ENCODE measurements around the gene LHPP.
A peak's percentile ranks its signal among the peaks of the same experiment; 100 is the strongest.

The LHPP gene

DNA sequence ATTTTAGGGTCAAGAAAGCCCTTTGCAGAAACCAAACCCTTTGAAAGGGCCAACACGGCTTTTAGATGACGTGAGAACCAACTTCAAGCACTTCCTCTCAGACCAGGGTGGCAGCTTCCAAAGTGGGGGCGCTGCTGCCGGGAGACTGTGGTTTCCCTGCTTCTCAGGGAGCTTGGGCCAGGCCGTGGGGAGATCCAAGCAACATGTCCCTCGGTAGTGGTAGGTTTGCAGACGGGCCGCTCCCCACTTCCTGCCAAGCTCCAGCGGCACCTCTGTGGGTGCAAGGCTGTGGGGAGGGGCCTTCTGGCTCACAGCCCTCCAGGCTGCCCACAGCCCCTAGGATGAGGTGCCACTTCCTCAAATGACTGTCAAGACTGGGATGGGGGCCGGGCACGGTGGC lies 150.1 kb downstream of the LHPP start:
- DNase-seq = peak in 1 of 2 donors; percentile 21

DNA sequence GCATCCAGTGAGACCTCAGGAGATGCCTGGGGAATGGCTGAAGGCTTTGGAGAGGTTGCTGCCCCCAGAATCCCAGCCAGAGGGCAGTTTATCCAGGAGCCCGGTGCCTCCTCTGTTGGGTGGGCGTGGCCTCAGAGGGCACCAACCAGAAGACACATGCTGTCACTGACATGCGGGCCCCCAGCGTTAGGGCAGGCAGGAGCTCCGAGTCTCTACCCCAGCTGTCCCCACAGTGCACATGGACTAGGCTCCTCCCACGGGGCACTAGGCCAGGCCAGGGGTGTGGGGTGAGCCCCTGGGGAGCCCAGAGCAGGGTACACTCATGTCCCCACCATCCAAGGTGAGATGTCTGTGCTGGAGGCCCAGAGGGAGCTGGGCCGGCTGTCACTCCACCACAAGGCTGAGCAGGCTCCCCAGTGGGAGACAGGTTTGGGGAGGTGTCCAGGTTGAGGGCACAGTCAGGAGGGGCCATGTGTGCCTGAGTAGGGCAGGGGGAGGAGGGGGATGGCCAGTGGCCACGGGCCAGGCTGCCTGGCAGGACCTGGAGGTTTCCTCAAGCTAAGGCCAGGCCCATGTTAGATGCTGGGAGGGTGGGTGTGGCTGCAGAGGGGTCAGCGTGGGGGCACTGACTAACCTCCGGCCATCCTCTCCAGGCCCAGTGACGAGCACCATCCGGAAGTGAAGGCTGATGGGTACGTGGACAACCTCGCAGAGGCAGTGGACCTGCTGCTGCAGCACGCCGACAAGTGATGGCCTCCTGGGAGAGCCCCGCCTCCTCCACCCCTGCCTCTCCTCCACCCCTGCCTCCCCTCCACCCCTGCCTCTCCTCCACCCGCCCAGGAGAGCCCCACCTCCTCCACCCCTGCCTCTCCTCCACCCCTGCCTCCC lies 151.2 kb downstream of the LHPP start:
- no peak for DNase-seq

DNA sequence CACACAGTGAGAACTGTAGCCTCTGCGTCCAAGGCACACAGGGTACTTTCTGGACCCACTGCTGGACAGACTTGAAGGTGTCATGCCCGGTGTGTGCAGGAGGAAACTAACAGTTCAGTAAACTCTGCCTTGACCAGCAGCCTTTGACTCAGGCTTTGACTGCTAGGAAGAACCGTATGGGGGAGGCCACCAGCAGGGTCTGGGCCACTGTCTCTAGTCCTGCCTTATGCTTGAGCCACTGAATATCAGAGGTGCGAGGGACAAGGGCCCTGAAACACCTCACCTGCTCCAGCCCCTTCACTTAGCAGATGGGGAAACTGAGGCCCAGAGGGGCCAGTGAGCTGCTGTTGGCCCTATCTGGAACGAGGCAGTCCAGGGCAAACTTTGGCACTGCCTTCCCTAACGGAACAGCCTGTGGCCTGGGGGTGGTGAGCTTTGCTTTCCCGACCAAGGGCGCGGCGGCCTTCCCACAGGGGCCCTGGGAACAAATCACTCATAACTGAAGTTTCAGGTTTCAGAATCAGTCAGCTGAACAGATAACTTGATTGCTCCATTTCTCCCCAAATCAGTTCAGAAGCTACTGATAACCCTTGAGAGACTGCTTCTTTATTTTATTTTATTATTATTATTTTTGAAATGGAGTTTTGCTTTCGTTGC lies 152.5 kb downstream of the LHPP start:
- DNase-seq = peak; percentile 49 to 64

DNA sequence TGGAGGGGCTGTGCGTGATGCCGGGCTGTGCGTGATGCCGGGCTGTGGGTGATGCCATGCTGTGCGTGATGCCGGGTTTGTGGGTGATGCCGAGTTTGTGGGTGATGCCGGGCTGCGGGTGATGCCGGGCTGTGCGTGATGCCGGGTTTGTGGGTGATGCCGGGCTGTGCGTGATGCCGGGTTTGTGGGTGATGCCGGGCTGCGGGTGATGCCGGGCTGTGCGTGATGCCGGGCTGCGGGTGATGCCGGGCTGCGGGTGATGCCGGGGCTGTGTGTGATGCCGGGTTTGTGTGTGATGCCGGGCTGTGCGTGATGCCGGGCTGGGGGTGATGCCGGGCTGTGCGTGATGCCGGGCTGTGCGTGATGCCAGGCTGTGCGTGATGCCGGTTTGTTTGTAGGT lies 153.6 kb downstream of the LHPP start:
- DNase-seq = no peak

DNA sequence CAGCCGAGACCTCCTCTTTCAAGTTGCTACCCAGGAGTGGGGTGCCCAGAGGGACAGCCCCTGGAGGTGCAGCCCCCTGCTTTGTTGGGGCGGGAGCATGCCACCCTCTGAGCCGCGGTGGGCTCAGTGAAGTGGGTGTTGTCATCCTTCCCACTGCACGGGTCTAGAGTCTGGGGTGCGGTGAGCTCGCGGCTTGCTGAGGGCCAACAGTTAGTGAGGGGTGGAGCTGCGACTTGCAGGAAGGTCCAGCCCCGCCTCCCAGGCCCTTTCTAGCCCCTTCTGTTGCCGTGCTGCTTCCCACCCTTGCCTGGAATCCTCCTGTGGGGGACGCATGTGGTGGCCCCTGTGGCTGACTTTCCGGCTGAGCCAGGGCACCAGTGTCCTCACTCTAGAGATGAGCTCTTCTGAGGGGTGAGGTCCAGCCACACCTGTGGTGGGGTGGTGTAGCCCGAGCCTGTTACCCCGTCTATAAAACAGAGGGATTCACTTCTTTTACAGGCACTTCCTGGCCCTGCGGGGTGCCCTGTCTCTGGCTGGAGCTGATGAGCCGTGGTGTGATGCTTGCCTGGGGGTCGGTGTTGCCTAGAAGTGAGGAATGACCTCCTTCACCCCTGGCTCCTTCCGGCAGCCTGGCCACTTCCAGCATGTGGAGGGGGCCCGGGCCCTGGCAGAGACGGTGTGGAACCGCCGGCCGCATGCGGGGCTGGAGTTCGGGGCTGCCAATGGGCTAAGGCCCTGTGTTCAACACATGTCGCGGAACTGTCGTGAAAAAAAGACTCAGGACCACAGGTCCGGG lies 154.6 kb downstream of the LHPP start:
- DNase-seq = no peak

DNA sequence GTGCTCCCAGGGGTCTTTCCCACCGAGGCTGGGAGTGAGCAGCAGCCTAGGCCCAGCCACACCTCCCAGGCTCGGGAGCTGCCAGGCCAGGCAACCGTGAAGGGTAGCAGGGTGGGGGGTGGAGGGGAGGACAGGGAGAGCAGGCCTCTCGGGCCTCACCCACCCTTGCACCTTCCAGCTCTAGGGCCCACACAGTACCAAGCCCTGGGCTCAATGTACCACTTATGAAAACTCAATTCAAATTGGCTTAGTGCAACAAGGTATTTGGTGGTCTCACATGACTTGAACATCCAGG lies 155.2 kb downstream of the LHPP start:
- DNase-seq = no peak

DNA sequence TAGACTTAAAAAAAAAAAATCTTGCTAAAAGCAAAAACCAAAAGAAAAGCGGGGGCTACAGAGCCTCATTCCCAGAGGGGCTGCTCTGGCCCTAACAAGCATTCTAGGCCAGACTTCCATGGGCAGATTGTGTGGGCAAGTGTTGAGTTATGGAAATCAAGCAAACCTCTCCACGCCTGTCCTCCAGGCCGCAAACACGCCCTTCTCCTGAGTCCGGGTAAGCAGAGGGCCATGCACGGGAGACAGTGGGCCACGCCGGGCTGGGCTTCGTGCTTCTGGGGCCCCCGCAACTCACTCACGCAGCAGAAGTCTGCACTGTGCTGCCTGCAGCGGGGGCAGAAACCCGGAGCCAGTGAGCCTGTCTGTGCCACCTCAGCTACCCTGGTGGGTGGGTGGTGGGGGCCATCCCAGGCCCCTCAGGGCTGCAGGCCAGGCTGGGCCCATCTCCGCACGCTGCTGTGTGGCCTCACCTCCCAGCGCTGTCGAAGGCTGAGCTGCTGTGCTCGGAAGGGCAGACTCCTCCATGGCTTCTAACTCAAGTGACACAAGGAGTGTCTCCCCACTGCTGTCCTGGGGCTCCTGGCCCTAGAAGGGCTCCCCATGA lies 156.9 kb downstream of the LHPP start:
- DNase-seq = no peak

DNA sequence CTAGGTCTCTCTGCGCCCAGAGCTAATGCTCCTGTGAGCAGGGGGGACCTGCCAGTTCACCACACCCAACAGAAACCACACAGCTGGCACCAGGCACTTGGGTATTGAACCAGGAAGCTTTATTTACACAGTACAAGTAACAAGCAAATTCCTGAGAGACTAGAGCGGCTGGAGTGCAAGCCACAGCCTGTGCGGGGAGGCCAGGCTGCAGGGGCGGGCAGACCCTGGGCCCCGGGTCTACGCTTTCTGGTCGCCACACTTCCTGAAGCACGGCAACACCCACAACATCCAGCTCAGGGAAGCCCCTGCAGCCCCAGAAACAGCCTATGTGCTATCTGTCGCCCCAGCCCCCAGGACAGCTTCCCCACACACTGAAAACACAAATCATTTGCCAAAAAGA lies 157.6 kb downstream of the LHPP start:
- no peak for DNase-seq

DNA sequence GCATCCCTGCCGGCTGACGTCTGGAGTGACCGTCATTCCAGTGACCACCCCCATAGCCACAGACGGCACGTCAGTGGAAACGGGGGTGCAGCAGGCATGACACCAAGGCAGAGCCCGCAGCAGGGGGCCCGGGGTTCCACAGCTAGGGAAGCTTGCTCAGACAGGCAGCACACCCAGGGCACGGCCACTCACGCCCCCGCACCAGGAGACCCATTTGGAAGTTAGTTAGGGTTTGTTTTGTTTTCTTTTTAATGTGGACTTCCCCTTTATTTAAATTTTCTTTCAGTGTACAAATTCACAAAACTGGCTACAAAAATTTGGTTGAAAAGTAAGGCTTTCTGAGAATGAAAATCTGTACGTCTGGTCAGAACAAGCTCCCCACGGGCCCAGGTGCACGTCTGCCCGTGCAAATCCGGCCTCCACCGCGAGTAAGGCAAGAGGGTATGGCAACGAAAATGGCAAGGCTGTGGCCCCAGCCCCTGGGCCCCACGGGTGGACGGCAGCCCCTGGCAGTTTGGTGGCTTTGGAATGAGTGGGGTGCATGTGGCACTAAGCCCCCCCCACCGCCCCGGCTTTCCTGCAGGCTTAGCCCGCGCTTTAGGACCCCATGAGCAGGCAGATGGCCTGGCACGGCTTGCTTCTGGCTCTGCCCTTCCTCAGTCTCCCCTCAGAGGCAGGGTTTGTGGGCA lies 158.3 kb downstream of the LHPP start:
- DNase-seq = no peak

DNA sequence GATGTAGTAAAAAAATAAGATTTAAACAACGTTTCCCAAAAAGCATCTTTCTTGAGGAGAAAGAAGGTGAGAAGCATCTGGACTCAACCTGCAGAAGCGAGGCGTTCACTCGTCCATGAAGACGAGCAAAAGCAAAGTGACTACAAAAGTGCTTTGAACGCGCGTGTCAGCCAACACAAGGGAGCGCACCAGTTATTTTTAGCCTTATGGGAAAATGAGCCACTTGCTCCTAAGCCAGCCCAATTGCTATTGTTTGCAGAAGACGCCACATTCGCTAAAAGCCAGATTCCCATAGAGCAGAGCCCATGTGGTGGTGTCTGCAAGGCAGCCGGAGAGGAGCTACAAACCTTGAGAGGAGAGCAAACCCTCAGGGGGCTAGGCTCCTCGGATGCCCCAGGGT lies 160.0 kb downstream of the LHPP start:
- no peak for DNase-seq

DNA sequence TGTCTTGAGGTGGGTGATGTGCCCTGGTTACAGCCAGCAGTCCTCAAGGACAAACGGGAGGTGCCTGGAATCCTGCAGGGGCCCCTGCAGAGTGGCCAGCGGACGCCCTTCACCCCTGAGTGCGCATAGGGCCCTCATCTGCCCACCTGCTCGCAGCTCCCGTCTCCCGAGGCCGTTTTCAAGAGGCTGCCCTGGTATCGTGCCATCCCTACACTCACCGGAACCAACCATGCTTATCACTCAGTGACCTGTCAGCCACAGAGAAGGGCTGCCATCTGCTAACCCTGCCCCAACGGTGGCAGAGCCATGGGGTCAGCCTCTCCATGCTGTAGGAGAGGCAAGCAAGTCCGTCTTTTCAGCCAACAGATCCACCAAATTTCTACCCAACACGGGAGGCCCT lies 160.5 kb downstream of the LHPP start:
- no peak for DNase-seq

DNA sequence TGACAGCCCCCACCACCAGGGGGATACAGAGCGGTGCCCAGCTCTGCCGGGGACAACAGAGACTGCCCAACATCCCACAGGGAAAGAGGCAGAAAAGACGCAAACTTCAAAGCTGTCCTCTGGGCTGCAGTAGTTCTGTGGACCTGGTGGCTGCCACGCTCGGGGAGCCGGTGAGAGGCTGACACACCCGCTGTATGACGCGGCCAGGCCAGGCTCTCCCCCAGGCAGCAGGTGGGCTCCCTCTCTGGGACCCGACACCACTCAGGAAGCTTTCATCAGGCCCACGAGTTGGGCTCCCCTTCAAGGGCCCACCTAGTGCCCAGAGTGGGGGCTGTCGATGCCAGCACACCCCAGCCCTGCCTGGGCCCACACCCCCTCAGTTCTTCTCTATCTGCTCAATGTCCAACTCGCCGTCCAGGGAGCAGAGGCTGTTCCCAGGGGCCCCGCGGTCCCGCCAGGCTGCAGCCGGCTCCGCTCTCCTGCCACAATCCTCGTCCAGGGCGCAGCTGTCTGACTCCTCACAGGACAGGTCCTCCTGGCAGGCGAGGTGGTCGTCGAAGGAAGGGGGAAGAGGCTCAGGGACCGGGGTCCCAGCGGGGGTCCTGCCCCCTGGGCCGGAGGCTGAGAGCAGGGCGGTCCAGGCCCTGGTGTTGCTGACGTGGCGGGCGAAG lies 161.4 kb downstream of the LHPP start:
- DNase-seq = no peak

DNA sequence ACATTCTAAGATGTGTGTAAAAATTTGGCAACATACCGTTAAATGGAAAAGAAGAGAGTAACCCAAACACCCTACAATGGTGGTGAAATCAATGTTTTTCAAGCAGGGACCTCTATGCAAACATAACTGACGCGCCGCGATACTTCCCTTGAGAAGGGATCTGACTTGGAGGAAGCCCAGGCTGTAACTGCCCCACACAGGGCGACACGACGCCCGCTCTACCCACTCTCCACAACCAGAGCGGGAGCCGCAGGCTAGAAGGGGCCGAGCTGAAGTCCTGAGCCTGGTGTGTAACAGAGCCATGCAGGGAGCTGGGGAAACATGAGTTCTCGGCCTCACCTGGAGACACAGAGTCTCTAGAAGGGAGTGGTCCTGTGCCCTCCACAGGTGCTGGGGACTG lies 162.4 kb downstream of the LHPP start:
- DNase-seq = no peak

DNA sequence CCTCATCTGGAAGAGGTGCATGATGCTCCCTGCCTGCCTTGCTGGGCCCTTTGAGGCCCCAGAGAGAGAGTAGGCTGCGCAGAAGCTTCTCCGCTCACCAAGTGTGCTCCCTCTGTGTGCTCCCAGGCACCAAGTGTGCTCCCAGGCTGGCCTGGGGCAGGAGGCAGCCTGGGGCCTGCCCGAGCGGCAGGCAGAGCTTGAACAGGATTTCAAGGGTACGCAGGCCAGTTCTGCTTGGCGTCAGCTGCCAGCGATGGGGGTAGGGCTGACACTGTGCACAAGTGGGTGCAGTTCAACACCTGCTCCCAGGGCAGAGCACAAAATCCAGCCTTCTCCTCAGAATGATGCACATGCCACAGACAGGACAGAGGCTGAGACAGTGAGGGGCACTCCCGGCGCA lies 162.8 kb downstream of the LHPP start:
- DNase-seq = no peak

DNA sequence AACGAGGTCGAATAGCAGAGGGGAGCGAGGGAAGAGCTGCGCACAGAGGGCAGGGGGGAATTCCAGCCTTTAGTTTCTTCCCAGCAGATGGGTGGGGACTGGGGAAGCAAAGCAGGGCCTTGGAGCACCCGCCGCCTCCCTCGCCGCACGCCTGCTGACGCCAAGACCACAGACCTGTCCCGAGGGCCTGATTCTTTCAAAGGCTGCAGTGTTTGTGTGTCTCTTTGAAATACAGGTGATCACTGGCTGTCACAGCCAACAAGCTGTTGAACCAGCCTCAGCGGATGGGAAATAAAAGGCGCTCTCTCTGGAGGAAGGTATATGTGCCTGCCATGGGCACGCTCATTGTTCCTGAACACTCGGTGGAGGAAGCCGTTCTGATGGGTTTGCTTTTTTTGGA lies 163.3 kb downstream of the LHPP start:
- no peak for DNase-seq

DNA sequence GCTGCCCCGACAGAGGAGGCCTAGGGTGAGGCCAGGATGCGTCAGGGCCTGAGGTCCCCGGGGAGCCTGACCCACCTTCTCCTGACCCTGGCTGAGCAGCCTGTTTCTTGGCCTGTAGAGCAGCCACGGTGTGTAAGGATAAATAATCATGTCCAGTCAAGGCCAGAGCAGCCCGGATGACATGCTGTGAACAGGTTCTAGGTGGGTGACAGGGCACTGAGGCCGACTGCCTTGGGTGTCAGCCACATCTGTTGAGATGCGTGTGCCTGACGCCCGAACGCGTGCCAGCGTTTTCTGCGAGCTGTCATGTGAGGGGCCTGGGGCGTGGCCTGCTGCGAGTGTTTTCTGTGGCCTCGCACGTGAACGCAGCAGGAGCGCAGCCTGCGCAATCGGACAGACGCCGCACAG lies 164.2 kb downstream of the LHPP start:
- no peak for DNase-seq

DNA sequence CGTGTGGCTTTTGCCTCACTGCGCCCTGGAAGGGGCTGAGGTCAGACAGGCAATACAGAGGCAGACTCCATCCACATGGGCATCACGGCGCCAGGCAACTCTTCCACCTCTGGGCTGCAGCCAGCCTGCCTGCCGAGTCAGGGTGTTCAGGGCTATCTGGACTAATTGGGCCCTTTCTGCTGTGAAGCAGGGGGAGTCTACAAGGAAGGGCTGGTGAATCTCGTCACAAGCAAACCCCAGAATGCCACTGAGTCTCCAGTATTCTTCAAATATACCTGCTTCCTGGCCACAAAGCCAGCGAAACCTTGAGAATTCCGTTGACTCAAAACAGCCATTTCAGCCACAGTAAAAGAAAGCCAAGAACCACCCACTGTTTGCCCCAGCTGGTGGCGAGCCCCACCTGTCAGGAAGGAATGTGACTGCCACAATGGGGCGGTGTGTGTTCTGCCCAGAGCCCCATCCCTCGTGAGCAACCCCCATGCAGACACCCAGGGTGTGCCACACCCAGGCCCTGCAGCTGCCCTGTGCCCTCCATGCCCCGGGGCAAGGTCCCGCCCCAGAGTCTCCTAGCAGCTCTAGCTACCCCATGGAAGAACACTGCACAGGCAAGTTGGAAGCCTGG lies 165.2 kb downstream of the LHPP start:
- DNase-seq = no peak

DNA sequence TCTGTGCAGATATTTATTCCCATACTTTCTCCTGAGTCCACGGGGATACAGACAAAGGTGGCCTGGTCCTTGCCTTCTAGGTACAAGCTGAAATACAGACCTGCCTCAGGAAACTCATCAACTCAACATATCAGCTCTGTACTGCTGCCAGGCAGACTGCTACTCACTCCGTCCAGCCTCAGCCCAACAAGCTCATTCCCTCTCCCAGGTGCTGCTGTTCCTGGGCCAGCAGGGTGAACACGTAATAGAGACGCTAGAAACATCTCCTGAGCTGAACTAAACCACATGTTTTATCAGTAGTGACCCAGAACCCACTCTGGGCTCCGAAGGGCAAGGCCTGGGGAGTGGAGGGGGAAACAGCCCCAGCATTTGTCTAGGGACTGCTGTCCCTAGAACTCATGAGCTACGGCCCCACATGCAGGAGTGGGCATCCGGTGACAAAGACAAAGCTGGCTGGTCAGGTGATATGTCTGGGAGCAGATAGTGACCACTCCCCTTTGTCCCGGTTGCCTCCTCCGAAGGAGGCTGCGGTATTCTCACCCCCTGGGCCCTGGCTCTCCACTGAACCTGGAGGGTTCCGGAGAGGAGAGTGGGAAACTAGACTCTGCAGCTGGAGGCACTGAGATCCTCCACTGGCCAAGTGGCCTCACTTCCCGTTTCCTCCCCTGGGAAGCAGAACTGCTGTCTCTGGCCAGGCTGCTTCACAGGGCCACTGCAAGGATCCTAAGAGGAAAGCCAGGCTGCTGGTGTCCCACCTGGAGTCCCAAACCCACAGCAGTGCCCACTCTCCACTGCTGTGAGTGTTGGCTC lies 166.4 kb downstream of the LHPP start:
- DNase-seq = no peak

DNA sequence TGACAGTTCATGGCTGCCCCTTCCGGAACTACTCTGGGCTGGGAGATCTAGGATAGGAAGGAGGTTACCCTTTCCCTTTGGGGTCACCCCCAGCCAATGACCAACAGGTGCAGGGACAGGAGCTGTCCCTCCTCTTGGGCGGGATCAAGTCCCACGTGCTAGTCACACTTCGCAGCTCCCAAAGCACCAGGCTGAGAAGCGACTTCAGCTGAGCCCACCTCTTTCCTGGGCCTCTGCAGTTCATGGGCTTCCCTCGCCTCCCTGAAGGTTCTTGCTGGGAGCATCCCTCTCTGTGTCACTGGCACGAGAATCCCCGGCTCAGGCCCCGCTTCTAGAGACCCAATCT lies 167.0 kb downstream of the LHPP start:
- DNase-seq = no peak

DNA sequence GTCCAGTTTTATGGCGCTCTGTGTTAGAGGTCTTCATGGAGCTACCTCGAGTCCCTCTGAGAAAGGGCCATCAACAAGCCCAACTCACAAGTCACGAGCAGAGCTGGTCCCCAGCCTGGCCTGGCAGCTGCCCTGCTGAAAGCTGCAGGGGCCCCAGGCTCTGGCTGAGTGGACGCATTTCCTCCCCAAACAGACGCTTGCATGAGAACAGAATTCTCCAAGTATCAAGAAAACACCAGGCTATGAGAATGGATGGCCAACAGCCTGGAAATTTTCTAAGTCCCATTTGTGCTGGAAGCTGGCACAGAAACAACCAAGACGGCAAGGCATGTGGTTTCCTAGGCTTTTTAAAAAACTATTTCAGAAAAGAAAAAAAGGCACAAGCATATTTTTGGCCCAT lies 167.8 kb downstream of the LHPP start:
- DNase-seq = no peak

DNA sequence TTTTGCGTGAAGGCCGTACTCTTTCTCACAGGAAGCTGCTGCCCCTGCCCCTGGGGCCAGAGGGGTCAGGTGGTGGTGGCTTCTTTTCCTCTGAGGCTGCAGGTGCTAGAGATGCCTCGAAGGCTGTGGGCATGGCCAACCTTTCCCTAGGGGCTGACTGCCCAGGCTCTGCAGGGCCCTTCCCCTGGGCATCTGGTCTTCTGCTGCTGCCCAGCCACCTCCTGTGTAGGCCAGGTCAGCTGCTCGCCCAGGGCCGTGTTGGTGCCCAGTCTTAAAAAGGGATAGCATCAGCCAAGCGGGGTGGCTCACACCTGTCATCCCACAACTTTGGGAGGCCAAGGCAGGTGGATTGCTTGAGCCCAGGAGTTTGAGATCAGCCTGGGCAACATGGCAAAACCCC lies 168.2 kb downstream of the LHPP start:
- DNase-seq = no peak

All from stimulated activated CD4-positive, alpha-beta T cell treated with anti-CD3 and anti-CD28 coated beads, Interleukin-2, amount 100 ng/mL, for 48 hours (primary cell).